Activated naive CD4-positive, alpha-beta T cell treated with anti-CD3 and anti-CD28 coated beads for 36 hours (primary cell): Measurements from ENCODE around the gene GPX3. TPM values are rescaled to one million over a fixed set of nuclear protein-coding genes. Genes with fewer than 3 reads are reported as not detected.

Experiments used
- CTCF ChIA-PET: fragments of 350-600 bp; sonication (Branson Sonifier 250); formaldehyde crosslinking; loops from one replicate; lab custom pipeline; 2021; ENCODE audit warnings: antibody characterized with exemption; lab: Charles Lee
- DNase-seq: peaks from one replicate; pipeline ENCODE4 v3.0.0-alpha.2; 2020
- H3K27ac Mint-ChIP-seq: one replicate; pipeline ENCODE4 v1.8.0; 2021; ENCODE audit warnings: mild to moderate bottlenecking, mixed read lengths
- H3K27me3 Mint-ChIP-seq: one replicate; pipeline ENCODE4 v1.8.0; 2021; ENCODE audit warnings: low read depth, mixed read lengths
- H3K36me3 Mint-ChIP-seq: one replicate; pipeline ENCODE4 v1.8.0; 2021; ENCODE audit warnings: low read depth, mixed read lengths
- H3K4me1 Mint-ChIP-seq: one replicate; pipeline ENCODE4 v1.8.0; 2021; ENCODE audit warnings: low read depth, mixed read lengths
- H3K4me3 Mint-ChIP-seq: one replicate; pipeline ENCODE4 v1.8.0; 2021; ENCODE audit warnings: mild to moderate bottlenecking, moderate library complexity, mixed read lengths
- H3K9me3 Mint-ChIP-seq: one replicate; pipeline ENCODE4 v1.8.0; 2021; ENCODE audit warnings: mixed read lengths
- intact Hi-C: fragments of 100-400 bp; cut with micrococcal nuclease; formaldehyde crosslinking; loops from one replicate; pipeline ENCODE4 v1.15.1; 2023
- total RNA-seq, 2 experiments: library from RNA; stranded (reverse); gene quantifications; one replicate each; pipeline ENCODE4 v1.2.3, GENCODE V29; 2021

GPX3 gene
- total RNA-seq, 2 experiments from 2014 or later, result not detected

GRCh38 chr5:151016700-151017099 is 3.7 kb upstream of the GPX3 start:
- no peak overlapping the region for H3K4me3 Mint-ChIP-seq
- H3K9me3 Mint-ChIP-seq, result no peaks in the 10 kb centered on the region
- H3K27ac Mint-ChIP-seq, result no peak overlapping the region
- H3K4me1 Mint-ChIP-seq, result peaks cover 8% of the 10 kb centered on the region
- CTCF ChIA-PET, result interaction anchor here (1.0 kb wide), 1 partner anchor 99 kb away, joined by 3 read pairs; no protein-coding TSS in a partner anchor
- intact Hi-C loops, result no loop called here
- H3K27me3 Mint-ChIP-seq, result peaks cover 10% of the 10 kb centered on the region
- no peaks in the 10 kb centered on the region for H3K36me3 Mint-ChIP-seq
- DNase-seq, result no peak

- H3K9me3 Mint-ChIP-seq, result no peaks in the 10 kb centered on the region
These were observed 2.5 kb upstream of the GPX3 start for GRCh38 chr5:151017897-151018296.

DNA sequence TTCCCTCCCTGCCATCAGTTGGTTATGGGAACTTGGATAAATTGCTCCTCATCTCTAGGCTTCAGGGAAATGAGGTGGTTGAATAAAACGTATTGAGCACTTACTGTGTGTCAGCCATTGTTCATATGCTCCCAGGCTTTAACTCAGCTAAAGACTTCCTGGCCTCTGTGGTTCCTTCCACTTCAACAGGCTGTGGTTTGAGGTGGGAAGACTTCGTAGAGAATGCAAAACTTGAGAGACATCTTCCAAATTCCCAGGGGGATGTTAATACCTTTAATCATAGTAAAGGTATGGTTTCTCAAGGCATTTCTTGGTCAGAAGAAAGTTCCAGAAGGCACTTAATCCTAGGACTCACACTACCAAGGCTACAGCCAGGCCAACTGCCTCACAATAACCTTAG is 1.5 kb upstream of the GPX3 start:
- H3K27me3 Mint-ChIP-seq, result peaks cover 7% of the 10 kb centered on the region
- no peaks in the 10 kb centered on the region for H3K9me3 Mint-ChIP-seq
- no peak overlapping the region for H3K27ac Mint-ChIP-seq
- no peaks in the 10 kb centered on the region for H3K36me3 Mint-ChIP-seq
- intact Hi-C loops, result no loop called here
- no peak overlapping the region for H3K4me3 Mint-ChIP-seq
- no peak for DNase-seq
- CTCF ChIA-PET, result no interaction called here
- H3K4me1 Mint-ChIP-seq, result peaks cover 8% of the 10 kb centered on the region

More at GRCh38 chr5:151017897-151018296, 2.5 kb upstream of the GPX3 start:
- CTCF ChIA-PET, result no interaction called here
- H3K4me3 Mint-ChIP-seq, result no peak overlapping the region
- H3K27ac Mint-ChIP-seq, result no peak overlapping the region
- no peaks in the 10 kb centered on the region for H3K36me3 Mint-ChIP-seq
- peaks cover 7% of the 10 kb centered on the region for H3K27me3 Mint-ChIP-seq
- DNase-seq, result no peak
- intact Hi-C loops, result no loop called here
- peaks cover 8% of the 10 kb centered on the region for H3K4me1 Mint-ChIP-seq

DNA sequence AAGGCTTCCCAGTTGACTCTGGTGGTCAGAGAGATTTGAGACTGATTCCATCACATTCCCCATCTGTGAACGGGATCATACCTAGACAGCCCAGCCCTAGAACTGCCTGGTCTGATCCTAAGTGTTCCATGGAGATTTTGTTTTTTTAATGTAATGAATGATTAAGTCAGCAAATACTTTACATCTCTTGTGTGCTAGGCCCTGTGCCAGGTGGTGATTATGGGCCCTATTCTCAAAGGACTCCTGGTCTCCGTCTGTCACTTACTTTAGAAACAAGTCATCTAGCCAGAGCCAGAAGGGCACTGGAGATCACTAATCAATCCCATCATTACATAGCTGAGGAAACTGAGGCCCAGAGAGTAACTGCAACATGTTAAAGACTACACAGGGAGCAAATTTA is 1.1 kb upstream of the GPX3 start:
- Mint-ChIP-seq H3K27me3 (peaks cover 7% of the 10 kb centered on the region), H3K36me3 (no peaks in the 10 kb centered on the region), H3K4me1 (peaks cover 8% of the 10 kb centered on the region), H3K27ac (no peak overlapping the region), H3K9me3 (no peaks in the 10 kb centered on the region), H3K4me3 (no peak overlapping the region)
- CTCF ChIA-PET, result interaction anchor here (1.2 kb wide), 2 partner anchors 96 to 146 kb away, joined by 3 to 4 read pairs; no protein-coding TSS in a partner anchor
- no peak for DNase-seq
- intact Hi-C loops, result no loop called here

DNA sequence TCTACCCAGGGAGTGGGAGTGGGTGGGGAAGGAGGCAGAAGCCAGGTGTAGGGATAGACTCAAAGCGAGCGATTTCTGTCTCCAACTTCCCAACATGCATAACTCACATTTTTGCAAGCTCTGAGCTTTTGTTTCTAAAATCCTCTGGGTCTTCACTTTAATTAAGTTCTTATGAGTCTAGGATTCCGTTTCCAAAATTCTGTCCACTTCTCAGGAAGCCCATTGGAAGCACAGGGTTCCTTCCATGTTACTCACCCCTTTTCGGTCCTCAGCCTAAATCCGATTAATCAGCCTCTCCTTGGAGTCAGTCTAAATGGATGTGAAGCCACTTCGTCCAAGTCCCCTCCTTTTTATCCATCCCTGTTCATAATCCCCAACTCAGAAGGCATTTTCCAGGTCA is 1.4 kb downstream of the GPX3 start:
- no peaks in the 10 kb centered on the region for H3K36me3 Mint-ChIP-seq
- peaks cover 7% of the 10 kb centered on the region for H3K27me3 Mint-ChIP-seq
- CTCF ChIA-PET, result interaction anchor here (1.1 to 1.9 kb wide), 4 partner anchors 8 to 94 kb away, joined by 3 to 4 read pairs (median 3); no protein-coding TSS in a partner anchor
- peaks cover 8% of the 10 kb centered on the region for H3K4me1 Mint-ChIP-seq
- intact Hi-C loops, result no loop called here
- no peaks in the 10 kb centered on the region for H3K9me3 Mint-ChIP-seq
- DNase-seq, result no peak
- H3K4me3 Mint-ChIP-seq, result no peak overlapping the region
- H3K27ac Mint-ChIP-seq, result no peak overlapping the region

GRCh38 chr5:151022511-151023018 is 2.2 kb downstream of the GPX3 start:
- no peak overlapping the region for H3K27ac Mint-ChIP-seq
- intact Hi-C loops, result no loop called here

GRCh38 chr5:151023047-151023615 is 2.7 kb downstream of the GPX3 start:
- H3K36me3 Mint-ChIP-seq, result peaks cover 3% of the 10 kb centered on the region
- CTCF ChIA-PET, result interaction anchor here (0.6 to 1.9 kb wide), 2 partner anchors 92 to 272 kb away, joined by 3 to 4 read pairs; no protein-coding TSS in a partner anchor

More at GRCh38 chr5:151022511-151023018, 2.2 kb downstream of the GPX3 start:
- Mint-ChIP-seq H3K4me1 (peaks cover 8% of the 10 kb centered on the region), H3K9me3 (no peaks in the 10 kb centered on the region), H3K4me3 (no peak overlapping the region), H3K36me3 (peaks cover 3% of the 10 kb centered on the region), H3K27me3 (peaks cover 7% of the 10 kb centered on the region)
- CTCF ChIA-PET, result interaction anchor here (1.9 kb wide), 1 partner anchor 93 kb away, joined by 4 read pairs; no protein-coding TSS in a partner anchor
- DNase-seq, result no peak

DNA sequence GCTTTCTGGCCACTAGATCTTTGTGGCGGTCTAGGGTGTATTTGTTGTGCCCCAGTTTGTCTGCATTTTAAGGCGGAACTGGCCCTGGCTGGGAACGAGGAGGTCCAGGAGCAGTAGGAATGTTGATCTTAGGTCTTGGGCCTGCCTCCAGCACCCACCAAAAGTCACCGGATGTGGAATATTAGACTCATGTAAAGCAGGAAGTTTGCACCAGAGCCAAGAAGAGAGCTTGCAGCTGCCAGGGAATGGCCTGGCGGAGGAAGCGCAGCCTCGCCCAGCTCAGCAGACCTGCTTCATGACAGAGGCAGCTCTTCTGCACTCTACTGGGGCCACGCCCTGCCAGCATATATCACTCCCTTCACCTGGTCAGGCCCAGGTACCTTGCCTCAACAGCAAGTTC is 3.3 kb downstream of the GPX3 start:
- no peak for DNase-seq
- no peak overlapping the region for H3K4me3 Mint-ChIP-seq
- intact Hi-C loops, result no loop called here
- CTCF ChIA-PET, result interaction anchor here (0.6 to 1.9 kb wide), 2 partner anchors 92 to 271 kb away, joined by 3 to 4 read pairs; no protein-coding TSS in a partner anchor
- no peaks in the 10 kb centered on the region for H3K9me3 Mint-ChIP-seq
- peaks cover 7% of the 10 kb centered on the region for H3K27me3 Mint-ChIP-seq
- H3K36me3 Mint-ChIP-seq, result peaks cover 7% of the 10 kb centered on the region
- H3K4me1 Mint-ChIP-seq, result peaks cover 8% of the 10 kb centered on the region
- no peak overlapping the region for H3K27ac Mint-ChIP-seq

More at GRCh38 chr5:151023047-151023615, 2.7 kb downstream of the GPX3 start:
- no peak overlapping the region for H3K27ac Mint-ChIP-seq
- intact Hi-C loops, result no loop called here
- peaks cover 8% of the 10 kb centered on the region for H3K4me1 Mint-ChIP-seq
- DNase-seq, result no peak
- no peaks in the 10 kb centered on the region for H3K9me3 Mint-ChIP-seq
- H3K27me3 Mint-ChIP-seq, result peaks cover 7% of the 10 kb centered on the region
- H3K4me3 Mint-ChIP-seq, result no peak overlapping the region

DNA sequence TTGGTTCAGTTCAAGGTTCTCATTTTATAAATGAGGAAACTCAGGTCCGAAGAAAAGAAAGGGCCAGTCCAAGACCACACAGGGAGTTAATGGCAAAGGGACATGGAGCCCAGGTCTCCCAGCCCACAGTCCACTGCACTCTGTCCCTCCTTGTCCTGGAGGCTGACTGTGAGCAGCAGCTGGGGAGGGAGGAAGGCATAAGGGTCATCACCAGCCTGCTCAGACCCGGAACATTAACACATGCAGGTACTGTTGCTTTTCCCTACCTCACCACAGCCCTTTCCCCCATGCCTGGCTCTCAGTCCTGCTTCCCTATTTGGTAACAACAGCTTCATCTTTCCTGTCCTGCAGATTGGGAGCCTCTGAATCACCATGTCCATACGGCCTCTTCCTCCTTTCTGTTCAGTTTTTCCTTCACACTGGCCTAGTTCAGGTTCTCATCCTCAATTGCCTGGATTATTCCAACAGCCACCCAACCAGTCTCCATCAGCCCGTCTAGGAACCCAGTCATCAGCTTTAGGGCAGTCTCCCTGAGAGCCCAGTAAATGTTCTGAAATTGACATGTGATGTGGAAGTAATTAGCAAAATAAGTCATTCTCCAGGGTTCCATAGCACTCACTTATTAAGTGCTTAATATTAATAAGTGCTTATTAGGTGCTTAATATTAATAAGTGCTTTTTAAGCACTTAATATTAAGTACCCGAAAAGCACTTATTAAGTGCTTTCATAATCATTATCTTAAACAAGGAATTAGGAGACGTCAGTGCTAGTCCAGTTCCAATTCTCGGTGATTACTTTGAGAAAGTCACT is 4.3 kb downstream of the GPX3 start:
- H3K4me1 Mint-ChIP-seq, result peaks cover 8% of the 10 kb centered on the region
- H3K9me3 Mint-ChIP-seq, result no peaks in the 10 kb centered on the region
- peaks cover 7% of the 10 kb centered on the region for H3K27me3 Mint-ChIP-seq
- intact Hi-C loops, result no loop called here
- no peak overlapping the region for H3K4me3 Mint-ChIP-seq
- H3K36me3 Mint-ChIP-seq, result peaks cover 13% of the 10 kb centered on the region
- no peak for DNase-seq
- CTCF ChIA-PET, result interaction anchor here (1.3 kb wide), 1 partner anchor 141 kb away, joined by 4 read pairs; no protein-coding TSS in a partner anchor
- H3K27ac Mint-ChIP-seq, result no peak overlapping the region

DNA sequence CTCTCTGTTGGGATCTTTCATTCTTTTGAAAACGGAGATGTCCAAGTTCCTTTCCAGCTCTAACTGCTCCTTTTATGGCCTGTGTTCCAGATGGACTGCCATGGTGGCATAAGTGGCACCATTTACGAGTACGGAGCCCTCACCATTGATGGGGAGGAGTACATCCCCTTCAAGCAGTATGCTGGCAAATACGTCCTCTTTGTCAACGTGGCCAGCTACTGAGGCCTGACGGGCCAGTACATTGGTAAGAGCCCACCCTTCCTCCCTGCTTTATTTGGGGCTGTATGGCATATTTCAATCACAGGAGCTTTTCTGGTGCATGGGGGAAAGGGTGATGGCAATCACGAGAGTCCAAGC is 4.8 kb downstream of the GPX3 start:
- peaks cover 6% of the 10 kb centered on the region for H3K27me3 Mint-ChIP-seq
- no peak for DNase-seq
- H3K36me3 Mint-ChIP-seq, result peaks cover 17% of the 10 kb centered on the region
- no peak overlapping the region for H3K27ac Mint-ChIP-seq
- H3K4me3 Mint-ChIP-seq, result no peak overlapping the region
- intact Hi-C loops, result no loop called here
- no peaks in the 10 kb centered on the region for H3K9me3 Mint-ChIP-seq
- peaks cover 6% of the 10 kb centered on the region for H3K4me1 Mint-ChIP-seq
- CTCF ChIA-PET, result interaction anchor here (1.3 kb wide), 1 partner anchor 140 kb away, joined by 4 read pairs; no protein-coding TSS in a partner anchor

DNA sequence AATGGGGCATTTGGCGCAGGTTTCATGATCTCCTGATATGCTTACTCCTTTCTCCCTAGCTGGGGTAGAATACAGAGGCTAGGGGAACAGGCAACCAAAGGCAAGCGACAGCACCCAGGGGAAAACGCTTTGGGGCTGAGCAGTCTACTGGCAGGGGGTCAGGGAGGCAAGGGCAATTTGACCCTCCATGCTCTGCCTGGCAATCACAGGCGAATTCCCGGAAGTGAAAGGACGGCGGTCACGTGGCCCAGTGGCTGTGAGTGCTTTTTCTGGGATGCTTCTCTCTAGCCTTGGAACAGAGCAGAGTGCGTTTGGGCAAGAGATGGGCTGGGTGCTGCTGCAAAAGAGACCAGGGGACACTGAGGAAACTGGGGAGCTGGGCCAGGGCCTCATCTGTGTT is 5.7 kb downstream of the GPX3 start:
- H3K4me3 Mint-ChIP-seq, result no peak overlapping the region
- intact Hi-C loops, result no loop called here
- H3K4me1 Mint-ChIP-seq, result peaks cover 2% of the 10 kb centered on the region
- no peaks in the 10 kb centered on the region for H3K9me3 Mint-ChIP-seq
- peaks cover under 1% of the 10 kb centered on the region for H3K27me3 Mint-ChIP-seq
- peaks cover 18% of the 10 kb centered on the region for H3K36me3 Mint-ChIP-seq
- DNase-seq, result no peak
- no peak overlapping the region for H3K27ac Mint-ChIP-seq
- CTCF ChIA-PET, result no interaction called here

DNA sequence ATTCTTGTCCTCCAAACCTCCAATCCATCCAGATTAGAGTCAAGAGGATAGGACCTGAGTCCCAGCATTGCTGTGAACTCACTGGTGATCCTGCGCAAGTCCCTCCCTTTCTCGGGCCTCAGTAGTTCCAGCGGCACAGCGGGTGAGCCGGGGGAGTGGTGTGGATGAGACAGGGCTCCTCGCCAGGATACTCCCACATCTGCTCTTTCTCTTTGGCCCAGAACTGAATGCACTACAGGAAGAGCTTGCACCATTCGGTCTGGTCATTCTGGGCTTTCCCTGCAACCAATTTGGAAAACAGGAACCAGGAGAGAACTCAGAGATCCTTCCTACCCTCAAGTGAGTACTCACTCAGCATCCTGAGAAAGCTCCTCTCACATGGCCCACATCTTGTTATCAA is 6.3 kb downstream of the GPX3 start:
- H3K4me1 Mint-ChIP-seq, result no peaks in the 10 kb centered on the region
- H3K27me3 Mint-ChIP-seq, result no peaks in the 10 kb centered on the region
- intact Hi-C loops, result no loop called here
- CTCF ChIA-PET, result no interaction called here
- peaks cover 20% of the 10 kb centered on the region for H3K36me3 Mint-ChIP-seq
- DNase-seq, result no peak
- no peaks in the 10 kb centered on the region for H3K9me3 Mint-ChIP-seq
- H3K27ac Mint-ChIP-seq, result peak overlapping the region; percentile 8
- no peak overlapping the region for H3K4me3 Mint-ChIP-seq
